HepG2 (cell line): ENCODE results near the gene FJX1. TPM values are rescaled to one million over a fixed set of nuclear protein-coding genes. Genes with fewer than 3 reads are reported as not detected.

Source experiments
- JUNB ChIP-seq: sonication (generic); formaldehyde crosslinking; IDR thresholded peaks from 2 replicates; pipeline ENCODE4 v1.8.0; 2022; ENCODE audit warnings: missing genetic modification reagents, mild to moderate bottlenecking, borderline replicate concordance
- ZFYVE20 ChIP-seq: sonication (generic); formaldehyde crosslinking; IDR thresholded peaks from 2 replicates; pipeline ENCODE4 v1.8.0; 2023; ENCODE audit warnings: low read depth, mild to moderate bottlenecking, moderate library complexity, missing genetic modification reagents, borderline replicate concordance
- ZNF136 ChIP-seq: sonication (generic); formaldehyde crosslinking; IDR thresholded peaks from 2 replicates; pipeline ENCODE4 v1.8.1; 2022; ENCODE audit warnings: low read depth, mild to moderate bottlenecking, moderate library complexity, missing genetic modification reagents
- polyA plus RNA-seq, 8 experiments: library from polyadenylated mRNA; depleted of rRNA in 3 of 8; stranded (reverse) in 7 of 8; unstranded in 1 of 8; fragments of >200 nt; fragmentation: Illumina TruSeq in 4 of 8; extraction: Trizol in 4 of 8; gene quantifications; 2 replicates each; pipeline versions ENCODE4 v1.2.1 to v1.2.3, GENCODE V29; 2011 to 2016; ENCODE audit warnings: low read depth in 4 of 8, missing spikeins in 1 of 8, mixed read lengths in 1 of 8; ENCODE audit not compliant: insufficient read depth in 1 of 8
- total RNA-seq, 5 experiments: library from RNA; depleted of rRNA; stranded (reverse); fragments of >200 nt; fragmentation: Illumina TruSeq; extraction: Trizol; gene quantifications; 2 replicates each; pipeline ENCODE4 v1.2.3, GENCODE V29; 2016; ENCODE audit warnings: low read depth in 1 of 5
- TF ChIP-seq, protein P1 (sequence below), 2 experiments: fragments of 450-650 bp in 1 of 2; sonication (generic) in 1 of 2; formaldehyde crosslinking in 1 of 2; IDR thresholded peaks; 2 replicates each; pipeline versions ENCODE4 v1.6.1 to v1.8.0; 2016 to 2022; ENCODE audit warnings: antibody characterized with exemption in 1 of 2, mild to moderate bottlenecking in 1 of 2, missing genetic modification reagents in 1 of 2
- TF ChIP-seq, protein P2 (sequence below): sonication (generic); formaldehyde crosslinking; IDR thresholded peaks from 2 replicates; pipeline ENCODE4 v1.5.1; 2020; ENCODE audit warnings: missing genetic modification reagents, mild to moderate bottlenecking, borderline replicate concordance
- TF ChIP-seq, protein P3 (sequence below): sonication (generic); formaldehyde crosslinking; IDR thresholded peaks from 2 replicates; pipeline ENCODE4 v1.5.1; 2020; ENCODE audit warnings: missing genetic modification reagents, mild to moderate bottlenecking, borderline replicate concordance

The FJX1 gene
- total and polyA plus RNA-seq, 2 of the 13 experiments (the other 11 are each of a cell fraction or from before 2014, with no cell fraction given), result 0.40 to 0.82 TPM

DNA sequence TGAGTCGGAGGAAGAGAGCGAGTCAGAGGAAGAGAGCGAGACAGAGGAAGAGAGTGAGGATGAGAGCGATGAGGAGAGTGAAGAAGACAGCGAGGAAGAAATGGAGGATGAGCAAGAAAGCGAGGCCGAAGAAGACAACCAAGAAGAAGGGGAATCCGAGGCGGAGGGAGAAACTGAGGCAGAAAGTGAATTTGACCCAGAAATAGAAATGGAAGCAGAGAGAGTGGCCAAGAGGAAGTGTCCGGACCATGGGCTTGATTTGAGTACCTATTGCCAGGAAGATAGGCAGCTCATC is 45.1 kb downstream of the FJX1 start (continued):
- TF ChIP-seq, protein P1, sequence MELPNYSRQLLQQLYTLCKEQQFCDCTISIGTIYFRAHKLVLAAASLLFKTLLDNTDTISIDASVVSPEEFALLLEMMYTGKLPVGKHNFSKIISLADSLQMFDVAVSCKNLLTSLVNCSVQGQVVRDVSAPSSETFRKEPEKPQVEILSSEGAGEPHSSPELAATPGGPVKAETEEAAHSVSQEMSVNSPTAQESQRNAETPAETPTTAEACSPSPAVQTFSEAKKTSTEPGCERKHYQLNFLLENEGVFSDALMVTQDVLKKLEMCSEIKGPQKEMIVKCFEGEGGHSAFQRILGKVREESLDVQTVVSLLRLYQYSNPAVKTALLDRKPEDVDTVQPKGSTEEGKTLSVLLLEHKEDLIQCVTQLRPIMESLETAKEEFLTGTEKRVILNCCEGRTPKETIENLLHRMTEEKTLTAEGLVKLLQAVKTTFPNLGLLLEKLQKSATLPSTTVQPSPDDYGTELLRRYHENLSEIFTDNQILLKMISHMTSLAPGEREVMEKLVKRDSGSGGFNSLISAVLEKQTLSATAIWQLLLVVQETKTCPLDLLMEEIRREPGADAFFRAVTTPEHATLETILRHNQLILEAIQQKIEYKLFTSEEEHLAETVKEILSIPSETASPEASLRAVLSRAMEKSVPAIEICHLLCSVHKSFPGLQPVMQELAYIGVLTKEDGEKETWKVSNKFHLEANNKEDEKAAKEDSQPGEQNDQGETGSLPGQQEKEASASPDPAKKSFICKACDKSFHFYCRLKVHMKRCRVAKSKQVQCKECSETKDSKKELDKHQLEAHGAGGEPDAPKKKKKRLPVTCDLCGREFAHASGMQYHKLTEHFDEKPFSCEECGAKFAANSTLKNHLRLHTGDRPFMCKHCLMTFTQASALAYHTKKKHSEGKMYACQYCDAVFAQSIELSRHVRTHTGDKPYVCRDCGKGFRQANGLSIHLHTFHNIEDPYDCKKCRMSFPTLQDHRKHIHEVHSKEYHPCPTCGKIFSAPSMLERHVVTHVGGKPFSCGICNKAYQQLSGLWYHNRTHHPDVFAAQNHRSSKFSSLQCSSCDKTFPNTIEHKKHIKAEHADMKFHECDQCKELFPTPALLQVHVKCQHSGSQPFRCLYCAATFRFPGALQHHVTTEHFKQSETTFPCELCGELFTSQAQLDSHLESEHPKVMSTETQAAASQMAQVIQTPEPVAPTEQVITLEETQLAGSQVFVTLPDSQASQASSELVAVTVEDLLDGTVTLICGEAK (IDR thresholded peaks at IDR 0.05), result 0 out of 2 replicates have a peak, but pooled peaks have one; percentile 6
- TF ChIP-seq, protein P1 (CRISPR knock-in tag; IDR thresholded peaks at IDR 0.05), result no peak
- TF ChIP-seq, protein P2, sequence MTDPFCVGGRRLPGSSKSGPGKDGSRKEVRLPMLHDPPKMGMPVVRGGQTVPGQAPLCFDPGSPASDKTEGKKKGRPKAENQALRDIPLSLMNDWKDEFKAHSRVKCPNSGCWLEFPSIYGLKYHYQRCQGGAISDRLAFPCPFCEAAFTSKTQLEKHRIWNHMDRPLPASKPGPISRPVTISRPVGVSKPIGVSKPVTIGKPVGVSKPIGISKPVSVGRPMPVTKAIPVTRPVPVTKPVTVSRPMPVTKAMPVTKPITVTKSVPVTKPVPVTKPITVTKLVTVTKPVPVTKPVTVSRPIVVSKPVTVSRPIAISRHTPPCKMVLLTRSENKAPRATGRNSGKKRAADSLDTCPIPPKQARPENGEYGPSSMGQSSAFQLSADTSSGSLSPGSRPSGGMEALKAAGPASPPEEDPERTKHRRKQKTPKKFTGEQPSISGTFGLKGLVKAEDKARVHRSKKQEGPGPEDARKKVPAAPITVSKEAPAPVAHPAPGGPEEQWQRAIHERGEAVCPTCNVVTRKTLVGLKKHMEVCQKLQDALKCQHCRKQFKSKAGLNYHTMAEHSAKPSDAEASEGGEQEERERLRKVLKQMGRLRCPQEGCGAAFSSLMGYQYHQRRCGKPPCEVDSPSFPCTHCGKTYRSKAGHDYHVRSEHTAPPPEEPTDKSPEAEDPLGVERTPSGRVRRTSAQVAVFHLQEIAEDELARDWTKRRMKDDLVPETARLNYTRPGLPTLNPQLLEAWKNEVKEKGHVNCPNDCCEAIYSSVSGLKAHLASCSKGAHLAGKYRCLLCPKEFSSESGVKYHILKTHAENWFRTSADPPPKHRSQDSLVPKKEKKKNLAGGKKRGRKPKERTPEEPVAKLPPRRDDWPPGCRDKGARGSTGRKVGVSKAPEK (CRISPR knock-in tag), result 0 out of 2 replicates have a peak, but pooled peaks have one; percentile 9
- TF ChIP-seq, protein P3, sequence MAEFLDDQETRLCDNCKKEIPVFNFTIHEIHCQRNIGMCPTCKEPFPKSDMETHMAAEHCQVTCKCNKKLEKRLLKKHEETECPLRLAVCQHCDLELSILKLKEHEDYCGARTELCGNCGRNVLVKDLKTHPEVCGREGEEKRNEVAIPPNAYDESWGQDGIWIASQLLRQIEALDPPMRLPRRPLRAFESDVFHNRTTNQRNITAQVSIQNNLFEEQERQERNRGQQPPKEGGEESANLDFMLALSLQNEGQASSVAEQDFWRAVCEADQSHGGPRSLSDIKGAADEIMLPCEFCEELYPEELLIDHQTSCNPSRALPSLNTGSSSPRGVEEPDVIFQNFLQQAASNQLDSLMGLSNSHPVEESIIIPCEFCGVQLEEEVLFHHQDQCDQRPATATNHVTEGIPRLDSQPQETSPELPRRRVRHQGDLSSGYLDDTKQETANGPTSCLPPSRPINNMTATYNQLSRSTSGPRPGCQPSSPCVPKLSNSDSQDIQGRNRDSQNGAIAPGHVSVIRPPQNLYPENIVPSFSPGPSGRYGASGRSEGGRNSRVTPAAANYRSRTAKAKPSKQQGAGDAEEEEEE, result peak; percentile 86; the same call in 1 of the 2 replicates
- TF ChIP-seq ZNF136, result 0 out of 2 replicates have a peak, but pooled peaks have one; percentile 8
- TF ChIP-seq ZFYVE20, result no peak
- no peak for TF ChIP-seq JUNB (CRISPR knock-in tag)
